Vagina (tissue), 2 donors: ENCODE measurements around the gene ANKRD7.

ENCODE experiments used
- POLR2A ChIP-seq, 2 donors: fragments of 450-650 bp; IDR thresholded peaks; one replicate each; pipeline ENCODE4 v1.6.1; 2017; ENCODE audit warnings: antibody characterized with exemption in 2 of 2, mild to moderate bottlenecking in 2 of 2, moderate library complexity in 2 of 2
- TF ChIP-seq, protein P1 (sequence below), 3 experiments: fragments of 450-650 bp in 2 of 3; fragments of 200-600 bp in 1 of 3; sonication (generic) in 1 of 3; IDR thresholded peaks; one replicate each; pipeline ENCODE4 v1.5.1; 2017 to 2019; ENCODE audit warnings: antibody characterized with exemption in 3 of 3, mild to moderate bottlenecking in 2 of 3, moderate library complexity in 2 of 3

DNA sequence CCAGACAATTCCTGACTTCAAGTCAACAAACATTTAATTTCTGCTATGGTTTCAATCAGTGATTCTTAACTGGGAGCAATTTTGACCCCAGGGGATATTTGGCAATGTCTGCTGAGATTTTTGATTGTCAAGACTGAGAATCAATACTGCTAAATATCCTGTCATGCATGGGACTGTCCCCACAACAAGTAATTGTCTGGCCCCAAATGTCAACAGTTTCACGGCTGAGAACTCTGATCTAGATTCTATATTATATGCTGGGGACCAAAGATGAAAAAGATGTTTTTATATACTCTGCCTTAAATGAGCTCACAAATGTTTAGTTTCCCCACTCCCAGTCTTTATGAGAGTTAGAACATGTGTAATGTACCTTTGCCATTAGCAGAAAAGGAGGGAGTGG lies 19.2 kb downstream of the ANKRD7 start:
- no peak for TF ChIP-seq POLR2A (IDR thresholded peaks at IDR 0.05)
- TF ChIP-seq, protein P1, sequence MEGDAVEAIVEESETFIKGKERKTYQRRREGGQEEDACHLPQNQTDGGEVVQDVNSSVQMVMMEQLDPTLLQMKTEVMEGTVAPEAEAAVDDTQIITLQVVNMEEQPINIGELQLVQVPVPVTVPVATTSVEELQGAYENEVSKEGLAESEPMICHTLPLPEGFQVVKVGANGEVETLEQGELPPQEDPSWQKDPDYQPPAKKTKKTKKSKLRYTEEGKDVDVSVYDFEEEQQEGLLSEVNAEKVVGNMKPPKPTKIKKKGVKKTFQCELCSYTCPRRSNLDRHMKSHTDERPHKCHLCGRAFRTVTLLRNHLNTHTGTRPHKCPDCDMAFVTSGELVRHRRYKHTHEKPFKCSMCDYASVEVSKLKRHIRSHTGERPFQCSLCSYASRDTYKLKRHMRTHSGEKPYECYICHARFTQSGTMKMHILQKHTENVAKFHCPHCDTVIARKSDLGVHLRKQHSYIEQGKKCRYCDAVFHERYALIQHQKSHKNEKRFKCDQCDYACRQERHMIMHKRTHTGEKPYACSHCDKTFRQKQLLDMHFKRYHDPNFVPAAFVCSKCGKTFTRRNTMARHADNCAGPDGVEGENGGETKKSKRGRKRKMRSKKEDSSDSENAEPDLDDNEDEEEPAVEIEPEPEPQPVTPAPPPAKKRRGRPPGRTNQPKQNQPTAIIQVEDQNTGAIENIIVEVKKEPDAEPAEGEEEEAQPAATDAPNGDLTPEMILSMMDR (IDR thresholded peaks at IDR 0.05) = no peak
